ENCODE results near the gene ZDHHC3. TPM values are rescaled to one million over a fixed set of nuclear protein-coding genes. Genes with fewer than 3 reads are reported as not detected.

Gene ZDHHC3
- total and polyA plus RNA-seq, 2 experiments from 2014 or later: 60.3 to 62.0 TPM

- H3K79me2 ChIP-seq: peaks cover 86% of the 10 kb centered on the region
- no peaks in the 10 kb centered on the region for H3K9me2 ChIP-seq (replicated peaks; ENCODE audit: insufficient read depth)
- no peaks in the 10 kb centered on the region for H3K27me3 ChIP-seq
- no peak for DNase-seq (ENCODE audit: low spot score)
- TF ChIP-seq EZH2phosphoT487 (IDR thresholded peaks at IDR 0.05; ENCODE audit: low read depth, severe bottlenecking, unreplicated experiment): no peak
- no peak for TF ChIP-seq EZH2 (IDR thresholded peaks at IDR 0.05; ENCODE audit: borderline replicate concordance)
- TF ChIP-seq CTCF (IDR thresholded peaks at IDR 0.05; ENCODE audit: poor library complexity): no peak
- 85% methylated on average over 3 of the region's 3 CpGs for WGBS (ENCODE audit: low lambda C conversion rate, missing lambda C conversion rate)
- H3K4me2 ChIP-seq: no peak overlapping the region
- no peaks in the 10 kb centered on the region for H3K36me3 ChIP-seq (replicated peaks; ENCODE audit: insufficient read depth, low read depth)
- H3K9me3 ChIP-seq (ENCODE audit: low read depth): no peaks in the 10 kb centered on the region
- no peaks in the 10 kb centered on the region for H3K4me1 ChIP-seq (ENCODE audit: insufficient read depth)
- H3K27ac ChIP-seq: no peak overlapping the region
- H4K20me1 ChIP-seq (ENCODE audit: insufficient read depth, poor library complexity, severe bottlenecking): peaks cover 3% of the 10 kb centered on the region
- no peak overlapping the region for H3K4me3 ChIP-seq
- no peak overlapping the region for H2AFZ ChIP-seq
Measured at GRCh38 chr3:44961888-44962287, 14.1 kb downstream of the ZDHHC3 start.

GRCh38 chr3:44960387-44961026 lies 15.5 kb downstream of the ZDHHC3 start:
- Histone ChIP-seq H3K9me2 (replicated peaks; ENCODE audit: insufficient read depth) (no peaks in the 10 kb centered on the region), H3K4me2 (no peak overlapping the region), H2AFZ (no peak overlapping the region), H3K27me3 (no peaks in the 10 kb centered on the region), H3K4me3 (no peak overlapping the region), H3K79me2 (peaks cover 76% of the 10 kb centered on the region), H4K20me1 (ENCODE audit: insufficient read depth, poor library complexity, severe bottlenecking) (peaks cover 3% of the 10 kb centered on the region), H3K27ac (no peak overlapping the region), H3K36me3 (replicated peaks; ENCODE audit: insufficient read depth, low read depth) (no peaks in the 10 kb centered on the region), H3K9me3 (ENCODE audit: low read depth) (no peaks in the 10 kb centered on the region), H3K4me1 (ENCODE audit: insufficient read depth) (no peaks in the 10 kb centered on the region)
- TF ChIP-seq EZH2 (IDR thresholded peaks at IDR 0.05; ENCODE audit: borderline replicate concordance): no peak
- TF ChIP-seq CTCF (IDR thresholded peaks at IDR 0.05; ENCODE audit: poor library complexity): no peak
- TF ChIP-seq EZH2phosphoT487 (IDR thresholded peaks at IDR 0.05; ENCODE audit: low read depth, severe bottlenecking, unreplicated experiment): no peak
- 98% methylated on average over 3 of the region's 3 CpGs for WGBS (ENCODE audit: low lambda C conversion rate, missing lambda C conversion rate)
- no peak for DNase-seq (ENCODE audit: low spot score)

- Histone ChIP-seq H3K79me2 (peaks cover 58% of the 10 kb centered on the region), H3K36me3 (replicated peaks; ENCODE audit: insufficient read depth, low read depth) (no peaks in the 10 kb centered on the region), H3K4me2 (no peak overlapping the region), H3K27ac (no peak overlapping the region), H3K4me3 (no peak overlapping the region), H3K9me3 (ENCODE audit: low read depth) (no peaks in the 10 kb centered on the region), H2AFZ (no peak overlapping the region), H4K20me1 (ENCODE audit: insufficient read depth, poor library complexity, severe bottlenecking) (peaks cover 3% of the 10 kb centered on the region), H3K9me2 (replicated peaks; ENCODE audit: insufficient read depth) (no peaks in the 10 kb centered on the region), H3K27me3 (no peaks in the 10 kb centered on the region), H3K4me1 (ENCODE audit: insufficient read depth) (no peaks in the 10 kb centered on the region)
- TF ChIP-seq EZH2 (IDR thresholded peaks at IDR 0.05; ENCODE audit: borderline replicate concordance) (no peak), EZH2phosphoT487 (IDR thresholded peaks at IDR 0.05; ENCODE audit: low read depth, severe bottlenecking, unreplicated experiment) (no peak), CTCF (IDR thresholded peaks at IDR 0.05; ENCODE audit: poor library complexity) (no peak)
- DNase-seq (ENCODE audit: low spot score): no peak
- 89% methylated on average over 7 of the region's 7 CpGs for WGBS (ENCODE audit: low lambda C conversion rate, missing lambda C conversion rate)
Measured at GRCh38 chr3:44958386-44958785, 17.6 kb downstream of the ZDHHC3 start.

All from hepatocyte (in vitro differentiated cells).